Stimulated activated CD8-positive, alpha-beta memory T cell treated with anti-CD3 and anti-CD28 coated beads, Interleukin-15, amount 100 ng/mL, for 48 hours (primary cell): Measurements from ENCODE around the gene CUX1.
"Not testable (repeated sequence)": the region's sequence is repeated elsewhere in the genome, so short reads cannot be mapped to it uniquely, and the experiment has no call there.

ENCODE experiments used
- DNase-seq, 2 donors: peaks; one replicate each; pipeline ENCODE4 v3.0.0-alpha.2; 2020; ENCODE audit warnings: low read depth in 2 of 2

The CUX1 gene

DNA sequence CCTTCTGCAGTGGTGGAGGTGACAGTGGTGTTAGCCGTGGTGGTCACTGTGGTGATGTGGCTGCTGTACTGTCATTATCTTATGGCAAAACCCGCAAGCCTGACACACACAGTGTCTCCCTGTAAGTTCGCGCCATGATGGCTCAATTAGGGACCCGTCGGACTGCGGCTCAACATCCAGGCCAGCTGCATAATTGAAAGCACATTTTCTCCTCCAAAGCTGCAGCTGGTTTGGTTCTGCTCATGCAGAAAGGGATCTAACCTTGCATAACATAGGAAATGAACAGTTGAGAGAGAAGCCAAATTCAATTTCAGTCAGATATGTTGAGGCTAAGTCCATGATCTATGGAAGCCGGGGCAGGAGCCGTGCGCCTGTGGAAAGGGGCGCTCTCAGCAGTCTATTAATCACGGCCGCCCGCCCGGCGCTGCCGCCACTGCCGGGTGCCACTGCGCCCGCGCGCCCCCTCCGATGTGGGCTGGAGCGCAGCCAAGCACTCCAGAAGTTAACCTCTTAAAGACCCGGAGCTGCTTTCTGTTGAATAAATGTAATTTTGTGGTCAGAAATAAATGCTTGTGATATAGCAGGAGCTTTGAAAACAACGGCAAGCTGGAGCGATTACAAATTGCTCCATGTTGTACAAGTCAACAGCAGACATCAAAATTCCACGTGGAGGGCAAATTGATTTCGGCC lies 227.7 kb downstream of the CUX1 start:
- DNase-seq: no peak

DNA sequence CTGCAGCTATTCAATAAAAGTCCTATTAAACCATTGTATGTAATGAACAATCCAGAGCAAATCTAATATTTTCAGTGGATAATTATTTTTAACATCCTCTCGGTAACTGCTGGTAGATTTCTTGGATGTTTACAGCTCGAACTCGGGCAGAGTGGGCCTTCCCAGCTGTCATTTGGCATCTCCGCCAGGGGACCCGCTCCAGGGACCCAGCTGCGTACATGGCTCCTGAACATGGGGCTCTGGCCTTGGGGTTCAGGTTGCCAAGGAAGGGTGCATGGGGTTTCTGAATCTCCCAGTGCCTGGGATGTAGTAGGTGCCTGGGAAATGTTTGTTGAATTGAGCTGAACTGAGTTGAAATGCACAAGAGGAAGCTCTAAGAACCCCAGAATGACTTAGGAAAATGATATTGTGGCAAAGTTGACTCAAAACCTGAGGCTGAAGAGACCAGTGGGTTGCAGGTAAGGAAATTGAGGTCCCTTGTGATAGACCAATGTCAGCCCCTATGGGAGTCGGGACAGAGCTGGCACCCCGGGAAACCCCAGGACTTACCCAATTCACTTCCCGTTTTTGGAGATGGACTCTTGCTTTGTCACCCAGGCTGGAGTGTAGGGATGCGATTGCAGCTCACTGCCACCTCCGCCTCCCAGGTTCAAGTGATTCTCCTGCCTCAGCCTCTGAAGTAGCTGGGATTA lies 228.4 kb downstream of the CUX1 start:
- no peak for DNase-seq

DNA sequence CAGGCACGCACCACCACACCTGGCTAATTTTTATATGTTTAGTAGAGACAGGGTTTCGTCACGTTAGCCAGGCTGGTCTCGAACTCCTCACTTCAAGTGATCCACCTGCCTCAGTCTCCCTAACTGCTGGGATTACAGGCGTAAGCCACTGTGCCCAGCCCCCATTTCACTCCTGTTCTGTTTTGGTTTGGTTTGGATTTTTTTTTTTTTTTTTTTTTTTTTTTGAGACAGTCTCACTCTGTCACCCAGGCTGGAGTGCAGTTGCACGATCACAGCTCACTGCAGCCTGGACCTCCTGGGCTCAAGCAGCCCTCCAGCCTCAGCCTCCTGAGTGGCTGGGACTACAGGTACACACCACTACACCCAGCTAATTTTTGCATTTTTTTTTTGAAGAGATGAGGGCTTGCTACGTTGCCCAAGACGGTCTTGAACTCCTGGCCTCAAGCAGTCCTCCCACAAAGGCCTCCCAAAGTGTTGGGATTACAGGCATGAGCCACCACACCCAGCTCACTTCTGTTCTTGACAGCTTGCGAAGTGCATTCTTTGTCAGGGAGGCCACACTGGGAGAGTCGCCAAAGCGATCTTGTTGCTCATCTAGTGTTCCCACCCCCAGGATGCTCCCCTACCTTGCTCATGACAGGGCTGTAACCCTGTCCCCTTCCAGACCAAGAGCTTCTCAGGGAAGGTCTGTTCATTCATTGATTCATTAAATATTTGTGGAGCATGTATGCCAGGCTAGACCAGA lies 229.1 kb downstream of the CUX1 start:
- no peak for DNase-seq

DNA sequence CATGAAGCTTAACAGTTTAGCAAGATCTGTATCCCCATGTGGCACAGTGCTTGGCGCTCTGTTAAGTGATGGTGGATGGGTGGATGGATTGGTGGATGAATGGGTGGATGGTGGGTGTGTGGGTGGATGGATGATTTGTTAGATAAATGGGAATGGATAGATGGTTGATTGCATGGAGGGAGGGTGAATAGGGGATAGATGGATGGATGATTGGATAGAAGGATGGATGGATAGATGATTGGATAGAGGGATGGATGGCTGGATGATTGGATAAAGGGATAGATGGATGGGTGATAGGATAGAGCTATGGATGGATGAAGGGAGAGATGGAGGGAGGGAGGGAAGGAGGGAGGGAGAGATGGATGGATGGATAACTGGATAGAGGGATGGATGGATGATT lies 229.7 kb downstream of the CUX1 start:
- DNase-seq: no peak

DNA sequence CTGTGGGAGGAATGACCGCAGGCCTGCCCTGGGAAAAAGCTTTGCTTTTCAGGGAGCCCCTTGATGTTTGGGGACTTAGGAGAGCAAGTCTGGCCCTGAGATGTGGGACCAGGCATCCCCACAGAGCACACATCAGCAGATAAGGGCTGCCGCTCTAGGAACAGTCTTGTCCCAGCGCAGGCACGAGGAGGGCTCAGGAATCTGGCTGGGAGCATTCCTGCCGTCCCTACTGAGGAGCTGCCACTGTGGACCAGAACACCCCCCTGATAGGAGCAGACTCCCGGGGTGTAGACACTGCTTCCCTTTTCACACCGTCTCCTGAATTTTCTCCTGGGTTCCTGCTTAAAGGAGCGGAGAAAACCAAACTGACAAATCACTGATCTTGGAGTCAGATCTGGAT lies 232.3 kb downstream of the CUX1 start:
- no peak for DNase-seq

DNA sequence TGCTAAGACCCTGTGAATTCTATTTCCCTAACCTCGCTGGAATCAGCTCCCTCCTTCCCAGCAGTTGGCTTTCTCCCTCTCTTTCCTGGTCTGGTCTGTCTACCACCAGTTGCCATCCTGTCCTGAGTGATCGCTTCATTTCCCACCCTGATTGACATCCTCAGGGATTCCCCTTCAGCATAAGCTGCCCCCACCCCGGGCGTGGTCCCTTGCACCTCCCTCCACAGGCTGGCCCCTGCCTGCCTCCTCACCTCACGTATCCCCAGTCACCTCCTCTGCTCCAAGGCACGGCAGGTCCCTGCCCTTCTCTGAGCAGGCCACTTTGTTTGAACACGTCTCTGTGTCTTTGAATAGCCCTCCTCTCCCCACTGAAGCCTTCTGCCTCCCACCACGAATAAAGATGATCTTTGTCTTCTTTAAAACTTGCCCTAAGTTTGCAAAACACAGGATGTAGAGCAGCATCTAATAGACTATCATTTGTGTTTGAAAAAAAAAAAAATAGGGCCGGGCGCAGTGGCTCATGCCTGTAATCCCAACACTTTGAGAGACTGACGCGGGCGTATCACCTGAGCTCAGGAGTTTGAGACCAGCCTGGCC lies 233.5 kb downstream of the CUX1 start:
- DNase-seq: no peak

DNA sequence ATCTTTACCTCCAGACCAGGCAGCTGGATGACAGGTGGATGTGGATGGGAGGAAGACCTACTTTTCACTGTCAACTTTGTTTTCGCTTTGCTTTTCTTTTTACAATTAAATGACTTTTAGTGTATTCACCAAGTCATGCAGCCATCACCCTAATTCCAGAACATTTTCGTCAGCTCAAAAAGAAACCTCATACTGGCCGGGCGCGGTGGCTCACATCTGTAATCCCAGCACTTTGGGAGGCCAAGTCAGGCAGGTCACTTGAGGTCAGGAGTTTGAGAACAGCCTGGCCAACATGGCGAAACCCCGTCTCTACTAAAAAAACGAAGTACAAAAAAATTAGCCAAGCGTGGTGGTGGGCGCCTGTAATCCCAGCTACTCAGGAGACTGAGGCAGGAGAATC lies 234.3 kb downstream of the CUX1 start:
- not testable (repeated sequence) for DNase-seq

DNA sequence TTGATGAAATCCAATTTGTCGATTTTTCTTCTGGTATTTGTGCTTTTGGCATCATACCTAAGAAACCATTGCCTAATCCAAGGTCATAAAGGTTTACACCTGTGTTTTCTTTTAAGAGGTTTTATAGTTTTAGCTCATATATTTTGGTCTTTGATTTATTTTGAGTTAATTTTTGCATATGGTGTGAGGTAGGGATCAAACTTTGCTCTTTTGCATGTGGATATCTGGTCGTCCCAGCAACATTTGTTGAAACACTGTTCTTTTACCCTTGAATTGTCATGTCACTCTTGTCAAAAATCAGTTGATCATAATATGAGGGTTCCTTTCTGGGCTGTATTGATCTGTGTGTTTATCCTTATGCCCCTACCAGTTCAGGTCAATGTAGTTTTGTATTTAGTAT lies 236.7 kb downstream of the CUX1 start:
- DNase-seq: no peak

DNA sequence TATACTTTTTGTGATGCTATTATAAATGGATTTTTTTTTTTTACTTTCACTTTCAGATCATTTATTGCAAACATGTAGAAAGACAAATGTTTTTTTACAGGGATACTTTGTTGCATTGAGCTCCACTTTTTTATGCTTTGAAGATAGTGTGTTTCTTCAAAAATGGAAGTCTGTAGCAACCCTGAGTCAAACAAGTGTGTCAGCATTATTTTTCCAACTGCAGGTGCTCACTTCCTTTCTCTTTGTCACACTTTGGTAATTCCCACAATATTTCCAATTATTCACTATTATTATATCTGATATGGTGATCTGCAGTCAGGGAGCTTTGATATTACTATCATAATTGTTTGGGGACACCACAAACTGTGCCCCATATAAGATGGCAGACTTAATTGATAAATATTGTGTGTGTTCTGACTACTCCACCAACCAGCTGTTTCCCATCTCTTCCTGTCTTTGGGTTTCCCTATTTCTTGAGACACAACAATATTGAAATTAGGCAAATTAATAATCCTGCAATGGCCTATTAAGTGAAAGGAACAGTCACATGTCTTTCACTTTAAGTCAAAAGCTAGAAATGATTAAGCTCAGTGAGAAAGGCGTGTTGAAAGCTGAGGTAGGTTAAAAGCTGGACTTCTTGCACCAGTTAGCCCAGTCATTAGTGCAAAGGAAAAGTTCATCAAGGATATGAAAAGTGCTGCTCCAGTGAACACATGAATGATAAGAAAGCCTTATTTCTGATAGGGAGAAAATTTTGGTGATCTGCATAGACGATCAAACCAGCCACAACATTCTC lies 238.0 kb downstream of the CUX1 start:
- DNase-seq: no peak

DNA sequence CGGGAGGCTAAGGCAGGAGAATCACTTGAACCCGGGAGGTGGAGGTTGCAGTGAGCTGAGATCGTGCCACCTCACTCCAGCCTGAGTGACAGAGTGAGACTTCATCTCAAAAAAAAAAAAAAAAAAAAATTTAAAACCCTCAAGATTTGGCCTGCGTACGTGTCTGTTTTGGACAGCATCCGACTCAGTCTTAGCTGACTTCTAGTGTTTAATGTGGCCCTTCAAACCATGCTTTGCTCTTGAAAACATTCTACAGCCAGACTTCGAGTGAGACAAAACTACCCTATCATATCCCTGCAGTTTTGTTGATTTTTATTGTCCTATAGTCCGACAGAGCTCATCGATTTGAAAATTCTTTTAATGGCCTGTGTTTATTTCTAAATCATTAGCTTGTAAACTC lies 242.1 kb downstream of the CUX1 start:
- no peak for DNase-seq

DNA sequence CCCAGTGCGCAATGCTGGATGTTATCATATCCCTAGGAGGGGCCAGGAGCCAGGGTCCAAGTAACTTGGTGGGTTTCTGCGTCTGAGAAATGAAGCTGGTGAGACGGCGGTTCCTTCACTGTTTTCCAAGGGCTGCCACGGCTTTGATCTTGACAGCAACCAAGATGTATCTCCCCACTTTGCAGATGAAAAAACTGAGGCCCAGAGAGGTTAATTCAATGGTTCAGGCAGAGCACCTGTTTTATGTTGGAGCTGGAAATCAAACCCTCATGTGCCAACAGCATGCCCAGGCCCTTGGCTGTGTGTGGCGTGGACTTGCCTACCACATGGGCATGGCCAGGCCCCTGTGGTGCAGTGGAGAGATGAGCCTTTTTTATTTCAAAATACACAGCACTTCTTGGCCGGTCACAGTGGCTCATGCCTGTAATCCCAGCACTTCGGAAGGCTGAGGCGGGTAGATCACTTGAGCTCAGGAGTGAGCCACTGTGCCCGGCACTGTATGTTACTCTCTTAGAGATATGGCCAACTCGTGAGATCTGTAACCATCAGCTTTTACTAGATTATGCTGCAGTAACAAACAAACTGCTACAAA lies 244.0 kb downstream of the CUX1 start:
- DNase-seq: no peak

DNA sequence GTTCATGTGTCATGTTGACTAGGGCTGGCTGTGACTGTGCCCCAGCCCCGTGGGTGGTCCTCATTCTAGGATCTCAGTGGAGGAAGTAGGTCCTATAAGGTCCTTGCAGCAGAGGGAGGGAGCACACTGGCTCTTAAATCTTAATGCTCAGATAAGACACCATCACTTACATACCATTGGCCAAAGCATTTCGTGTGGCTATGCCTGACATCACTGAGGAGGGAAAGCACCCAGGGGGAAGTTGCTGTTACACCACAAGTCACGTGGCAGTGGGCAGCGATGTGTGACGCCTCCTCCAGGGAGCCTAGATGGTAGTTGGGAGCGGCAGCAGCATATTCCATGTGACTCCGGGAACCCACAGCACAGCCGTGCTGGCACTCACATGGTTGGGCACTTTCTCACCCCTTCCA lies 244.6 kb downstream of the CUX1 start:
- DNase-seq: no peak

DNA sequence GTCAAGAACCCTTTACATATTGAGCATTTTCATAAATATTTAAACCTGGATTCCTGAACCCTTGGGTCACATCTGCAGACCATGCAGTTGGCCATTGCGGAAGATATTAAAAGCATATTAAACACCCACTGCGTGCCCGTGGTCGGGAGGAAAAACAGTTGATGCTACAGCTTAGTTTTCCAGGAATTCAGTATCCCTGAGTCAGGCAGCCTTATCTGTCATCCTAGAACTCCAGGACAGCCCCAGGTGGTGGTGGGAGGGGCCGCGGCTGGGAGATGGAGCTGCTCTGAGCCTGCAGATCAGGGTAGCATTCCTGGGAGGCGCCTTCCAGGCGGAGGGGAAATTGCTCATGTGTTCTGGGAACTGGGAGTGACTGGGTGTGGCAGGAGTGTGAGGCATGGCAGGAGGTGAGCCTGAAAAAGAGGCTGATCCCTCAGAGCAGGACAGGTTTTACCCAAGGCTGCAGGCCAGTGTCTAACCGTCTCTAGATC lies 246.3 kb downstream of the CUX1 start:
- no peak for DNase-seq

DNA sequence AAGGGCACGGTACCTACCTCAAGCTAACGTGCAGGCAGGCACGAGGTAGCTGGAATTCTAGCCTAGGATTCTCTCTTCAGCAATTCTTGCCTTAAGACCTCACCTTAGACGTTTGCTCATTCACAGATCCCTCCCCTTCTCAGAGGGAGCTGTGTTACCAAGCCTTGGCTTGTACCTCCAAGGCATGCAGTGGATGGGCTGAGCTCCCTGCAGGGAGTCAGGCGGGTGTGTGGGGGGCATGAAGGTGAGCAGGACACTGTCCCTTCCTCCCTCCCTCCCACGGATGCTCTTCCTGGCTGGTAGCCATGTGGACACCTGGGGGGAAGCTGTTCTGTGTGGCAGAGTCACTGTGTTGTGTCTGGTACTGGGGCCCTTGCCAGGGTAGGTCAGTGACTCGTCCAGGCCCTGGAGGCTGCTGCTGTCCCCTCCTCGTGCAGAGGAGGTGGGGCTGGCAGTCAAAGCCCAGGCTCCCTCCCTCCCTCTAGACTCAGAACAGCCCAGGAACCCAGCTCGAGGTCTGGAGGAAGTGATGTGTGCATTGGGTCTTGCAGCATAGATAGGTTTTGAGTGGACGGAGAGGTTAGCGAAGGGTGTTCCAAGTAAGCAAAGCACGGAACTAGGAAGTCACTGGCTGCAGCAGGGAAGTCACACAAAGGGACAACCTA lies 247.1 kb downstream of the CUX1 start:
- no peak for DNase-seq

DNA sequence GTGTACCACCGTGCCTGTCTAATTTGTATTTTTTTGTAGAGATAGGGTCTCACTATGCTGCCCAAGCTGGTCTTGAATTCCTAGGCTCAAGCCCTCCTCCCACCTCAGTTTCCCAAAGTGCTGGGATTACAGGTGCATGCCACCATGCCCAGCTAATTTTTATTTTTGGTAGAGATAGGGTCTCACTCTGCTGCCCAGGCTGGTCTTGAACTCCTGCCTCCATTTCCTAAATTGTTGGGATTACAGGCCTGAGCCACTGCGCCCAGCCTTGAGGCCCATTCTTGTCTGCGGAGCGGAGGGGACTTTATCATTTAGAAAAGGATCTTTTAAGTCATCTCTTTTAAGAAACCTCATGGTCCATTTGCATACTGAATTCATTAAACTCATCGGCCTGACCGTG lies 247.8 kb downstream of the CUX1 start:
- DNase-seq: no peak

DNA sequence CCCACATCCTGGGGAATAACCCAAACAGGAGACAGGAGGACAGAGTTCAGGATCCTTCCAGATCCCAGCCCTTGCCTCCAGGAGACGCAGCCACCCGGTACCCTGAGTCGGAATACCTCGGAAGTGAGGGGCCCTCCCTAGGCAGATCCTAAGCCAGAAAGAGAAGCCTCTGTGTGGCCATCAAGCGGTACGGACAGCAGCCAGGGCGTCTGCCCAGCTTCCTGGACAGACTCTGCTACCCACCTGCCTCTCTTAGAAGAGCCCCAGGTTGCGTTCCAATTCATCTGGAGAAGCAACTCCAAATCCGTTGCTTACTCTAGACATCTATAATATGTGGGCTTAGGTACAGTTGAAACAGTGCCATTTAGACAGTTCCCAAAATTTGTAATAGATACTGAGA lies 249.1 kb downstream of the CUX1 start:
- DNase-seq: no peak

DNA sequence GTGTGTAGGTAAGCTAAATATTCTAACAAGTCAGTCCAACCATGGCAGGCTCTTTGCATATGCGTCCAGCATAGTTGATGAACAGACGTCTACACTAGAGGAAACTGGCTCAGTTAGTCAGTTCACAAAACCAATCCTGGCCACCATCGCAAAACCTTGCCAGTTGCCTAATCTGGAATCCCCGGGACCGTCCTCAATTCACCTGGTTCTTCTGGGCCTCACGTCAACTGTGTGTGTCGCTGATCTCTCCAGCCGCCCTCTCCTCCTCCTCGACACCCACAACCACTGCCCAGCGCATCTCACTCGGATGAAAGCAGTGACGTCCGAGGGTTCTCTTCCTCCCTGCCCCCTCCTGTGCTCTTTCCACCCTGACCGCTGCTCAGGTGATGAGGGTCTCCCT lies 251.4 kb downstream of the CUX1 start:
- no peak for DNase-seq

DNA sequence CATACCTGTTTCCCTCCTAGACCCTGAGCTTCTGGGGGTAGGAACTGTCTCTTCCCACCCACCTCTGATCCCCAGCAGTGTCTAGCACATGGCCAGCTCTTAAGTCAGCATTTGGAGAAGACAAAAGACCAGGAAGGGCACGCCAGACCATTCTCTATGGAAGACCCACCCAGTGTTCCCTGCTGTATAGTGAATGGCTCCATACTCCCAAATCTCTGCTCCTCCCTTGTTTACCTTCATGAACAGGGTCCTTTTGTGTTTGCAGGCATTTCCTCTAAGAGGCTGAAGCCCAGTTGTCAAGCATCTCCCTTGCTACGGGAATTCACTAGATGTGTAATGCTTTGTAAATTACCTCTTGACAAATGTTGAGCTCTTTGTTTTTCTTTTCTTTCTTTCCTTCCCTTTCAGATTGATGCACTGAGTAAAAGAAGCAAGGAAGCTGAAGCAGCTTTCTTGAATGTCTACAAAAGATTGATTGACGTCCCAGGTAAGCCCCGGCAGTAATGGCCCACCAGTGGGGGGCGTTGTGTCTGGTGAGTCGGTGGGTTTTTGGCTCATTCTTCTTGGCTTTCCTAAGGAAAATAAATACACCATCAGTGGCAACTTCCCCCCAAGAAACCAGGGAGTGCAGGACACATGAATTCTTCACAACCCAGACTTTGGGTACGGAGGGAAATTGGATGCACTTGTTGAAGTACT lies 252.7 kb downstream of the CUX1 start:
- DNase-seq: no peak

DNA sequence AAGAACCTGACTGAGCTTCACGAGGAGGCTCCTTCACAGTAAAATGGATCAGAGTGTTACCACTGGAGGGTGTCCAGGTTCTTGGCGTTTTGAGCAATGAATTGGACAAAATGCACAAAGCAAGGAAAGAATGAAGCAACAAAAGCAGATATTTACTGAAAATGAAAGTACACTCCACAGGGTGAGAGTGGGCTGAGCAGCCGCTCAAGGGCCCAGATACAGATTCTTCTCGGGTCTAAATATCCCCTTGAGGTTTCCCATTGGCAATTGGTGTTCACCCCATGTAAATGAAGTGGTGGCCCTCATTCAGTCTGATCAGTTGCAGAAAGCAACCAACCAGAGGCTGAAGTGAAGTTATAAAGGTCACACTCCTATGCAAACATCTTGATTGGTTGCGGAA lies 254.6 kb downstream of the CUX1 start:
- no peak for DNase-seq

DNA sequence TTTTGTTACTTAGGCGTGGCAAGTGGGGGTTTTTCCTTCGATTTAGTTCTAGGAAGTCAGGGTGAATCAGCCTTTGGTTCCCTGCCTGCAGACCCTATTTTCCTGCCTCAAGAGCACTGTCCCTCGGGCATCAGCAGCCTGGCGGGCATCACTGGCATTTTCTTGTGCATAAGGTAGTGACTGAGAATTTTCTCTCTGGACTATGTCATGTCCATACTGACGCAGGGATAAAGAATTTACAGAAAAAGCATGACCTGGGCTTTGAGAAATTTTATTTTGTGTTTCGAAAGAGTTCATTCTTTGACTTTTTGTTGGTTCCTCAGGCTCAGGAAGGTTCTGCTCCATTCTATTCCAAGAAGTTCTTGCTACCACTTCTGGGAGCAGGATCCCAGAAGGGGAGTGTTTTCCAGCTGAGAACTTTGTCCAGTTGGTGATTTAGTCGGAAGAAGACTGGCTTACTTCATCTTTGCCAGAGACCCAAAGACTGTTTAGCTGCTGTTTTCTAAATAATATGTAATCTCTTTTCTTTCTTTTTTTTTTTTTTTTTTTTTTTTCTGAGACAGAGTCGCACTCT lies 255.3 kb downstream of the CUX1 start:
- no peak for DNase-seq
